HepG2 (cell line): ENCODE measurements around the gene CHCHD6. TPM values are rescaled to one million over a fixed set of nuclear protein-coding genes. Genes with fewer than 3 reads are reported as not detected.

ENCODE experiments used
- ASH2L ChIP-seq: fragments of 300-600, 200-600 bp; sonication (generic); IDR thresholded peaks from 2 replicates; pipeline ENCODE4 v1.7.0; 2017; ENCODE audit warnings: low read depth, mild to moderate bottlenecking, moderate library complexity, mixed read lengths, low read length; ENCODE audit not compliant: insufficient read length
- BORCS8-MEF2B ChIP-seq: sonication (generic); formaldehyde crosslinking; IDR thresholded peaks from 2 replicates; pipeline ENCODE4 v1.8.0; 2022; ENCODE audit warnings: mild to moderate bottlenecking, missing genetic modification reagents
- CHCHD3 ChIP-seq: sonication (generic); formaldehyde crosslinking; IDR thresholded peaks from 2 replicates; pipeline ENCODE4 v1.8.0; 2022; ENCODE audit warnings: mild to moderate bottlenecking, missing genetic modification reagents, moderate library complexity
- FOXC1 ChIP-seq: sonication (generic); formaldehyde crosslinking; IDR thresholded peaks from 2 replicates; pipeline ENCODE4 v1.8.0; 2022; ENCODE audit warnings: mild to moderate bottlenecking, missing genetic modification reagents, borderline replicate concordance
- HIVEP1 ChIP-seq: sonication (generic); formaldehyde crosslinking; IDR thresholded peaks from 2 replicates; pipeline ENCODE4 v1.4.0; 2020; ENCODE audit warnings: mild to moderate bottlenecking, missing genetic modification reagents
- KAT8 ChIP-seq: IDR thresholded peaks from 2 replicates; pipeline ENCODE4 v1.6.1; 2016; ENCODE audit warnings: missing genetic modification reagents, missing compliant biosample characterization
- NFYB ChIP-seq: sonication (generic); formaldehyde crosslinking; IDR thresholded peaks from 2 replicates; pipeline ENCODE4 v1.4.0; 2020; ENCODE audit warnings: missing genetic modification reagents
- RBM22 ChIP-seq: fragments of 200-400 bp; formaldehyde crosslinking; optimal IDR thresholded peaks from 2 replicates; pipeline ENCODE3; 2017; ENCODE audit warnings: mild to moderate bottlenecking, low read length, moderate library complexity
- SAP130 ChIP-seq: IDR thresholded peaks from 2 replicates; pipeline ENCODE4 v1.6.1; 2016; ENCODE audit warnings: low read depth
- SRSF9 ChIP-seq: fragments of 200-400 bp; formaldehyde crosslinking; IDR thresholded peaks from 2 replicates; pipeline ENCODE4 v1.6.1; 2018; ENCODE audit warnings: borderline replicate concordance, mild to moderate bottlenecking, low read depth, low read length; ENCODE audit not compliant: insufficient read depth, poor library complexity, severe bottlenecking
- TAF1 ChIP-seq: sonication (generic); formaldehyde crosslinking; IDR thresholded peaks from 2 replicates; pipeline ENCODE4 v1.4.0; 2020; ENCODE audit warnings: missing genetic modification reagents
- ZKSCAN5 ChIP-seq: sonication (generic); formaldehyde crosslinking; IDR thresholded peaks from 2 replicates; pipeline ENCODE4 v1.5.1; 2020; ENCODE audit warnings: mild to moderate bottlenecking, missing genetic modification reagents
- ZMYM2 ChIP-seq: sonication (generic); formaldehyde crosslinking; IDR thresholded peaks from 2 replicates; pipeline ENCODE4 v1.8.0; 2022; ENCODE audit warnings: mild to moderate bottlenecking, missing genetic modification reagents
- ZNF264 ChIP-seq: sonication (generic); formaldehyde crosslinking; IDR thresholded peaks from 2 replicates; pipeline ENCODE4 v1.4.0; 2020; ENCODE audit warnings: missing genetic modification reagents
- ZNF550 ChIP-seq: sonication (generic); formaldehyde crosslinking; IDR thresholded peaks from 2 replicates; pipeline ENCODE4 v1.4.0; 2020; ENCODE audit warnings: mild to moderate bottlenecking, missing genetic modification reagents, borderline replicate concordance
- ZNF607 ChIP-seq: sonication (generic); formaldehyde crosslinking; IDR thresholded peaks from 2 replicates; pipeline ENCODE4 v1.5.1; 2020; ENCODE audit warnings: missing genetic modification reagents, mild to moderate bottlenecking, borderline replicate concordance
- ZNF891 ChIP-seq: sonication (generic); formaldehyde crosslinking; IDR thresholded peaks from 2 replicates; pipeline ENCODE4 v1.5.0; 2020; ENCODE audit warnings: mild to moderate bottlenecking, missing genetic modification reagents
- polyA plus RNA-seq, 8 experiments: library from polyadenylated mRNA; depleted of rRNA in 3 of 8; stranded (reverse) in 7 of 8; unstranded in 1 of 8; fragments of >200 nt; fragmentation: Illumina TruSeq in 4 of 8; extraction: Trizol in 4 of 8; gene quantifications; 2 replicates each; pipeline versions ENCODE4 v1.2.1 to v1.2.3, GENCODE V29; 2011 to 2016; ENCODE audit warnings: low read depth in 4 of 8, missing spikeins in 1 of 8, mixed read lengths in 1 of 8; ENCODE audit not compliant: insufficient read depth in 1 of 8
- total RNA-seq, 5 experiments: library from RNA; depleted of rRNA; stranded (reverse); fragments of >200 nt; fragmentation: Illumina TruSeq; extraction: Trizol; gene quantifications; 2 replicates each; pipeline ENCODE4 v1.2.3, GENCODE V29; 2016; ENCODE audit warnings: low read depth in 1 of 5
- TF ChIP-seq, protein P1 (sequence below): sonication (generic); formaldehyde crosslinking; IDR thresholded peaks from 2 replicates; pipeline ENCODE4 v1.8.1; 2023; ENCODE audit warnings: mild to moderate bottlenecking, missing genetic modification reagents
- TF ChIP-seq, protein P2 (sequence below): sonication (generic); formaldehyde crosslinking; conservative IDR thresholded peaks from 2 replicates; pipeline ENCODE4 v1.8.1; 2023; ENCODE audit warnings: missing genetic modification reagents
- TF ChIP-seq, protein P3 (sequence below): sonication (generic); formaldehyde crosslinking; IDR thresholded peaks from 2 replicates; pipeline ENCODE4 v1.4.0; 2020; ENCODE audit warnings: mild to moderate bottlenecking, missing genetic modification reagents
- TF ChIP-seq, protein P4 (sequence below): sonication (generic); formaldehyde crosslinking; IDR thresholded peaks from 2 replicates; pipeline ENCODE4 v1.8.0; 2022; ENCODE audit warnings: missing genetic modification reagents, mild to moderate bottlenecking, borderline replicate concordance
- TF ChIP-seq, protein P5 (sequence below): sonication (generic); formaldehyde crosslinking; IDR thresholded peaks from 2 replicates; pipeline ENCODE4 v1.4.0; 2020; ENCODE audit warnings: missing genetic modification reagents, low read depth, mild to moderate bottlenecking, borderline replicate concordance

The CHCHD6 gene
- total and polyA plus RNA-seq, 2 of the 13 experiments (the other 11 are each of a cell fraction or from before 2014, with no cell fraction given): 20.3 to 20.8 TPM

DNA sequence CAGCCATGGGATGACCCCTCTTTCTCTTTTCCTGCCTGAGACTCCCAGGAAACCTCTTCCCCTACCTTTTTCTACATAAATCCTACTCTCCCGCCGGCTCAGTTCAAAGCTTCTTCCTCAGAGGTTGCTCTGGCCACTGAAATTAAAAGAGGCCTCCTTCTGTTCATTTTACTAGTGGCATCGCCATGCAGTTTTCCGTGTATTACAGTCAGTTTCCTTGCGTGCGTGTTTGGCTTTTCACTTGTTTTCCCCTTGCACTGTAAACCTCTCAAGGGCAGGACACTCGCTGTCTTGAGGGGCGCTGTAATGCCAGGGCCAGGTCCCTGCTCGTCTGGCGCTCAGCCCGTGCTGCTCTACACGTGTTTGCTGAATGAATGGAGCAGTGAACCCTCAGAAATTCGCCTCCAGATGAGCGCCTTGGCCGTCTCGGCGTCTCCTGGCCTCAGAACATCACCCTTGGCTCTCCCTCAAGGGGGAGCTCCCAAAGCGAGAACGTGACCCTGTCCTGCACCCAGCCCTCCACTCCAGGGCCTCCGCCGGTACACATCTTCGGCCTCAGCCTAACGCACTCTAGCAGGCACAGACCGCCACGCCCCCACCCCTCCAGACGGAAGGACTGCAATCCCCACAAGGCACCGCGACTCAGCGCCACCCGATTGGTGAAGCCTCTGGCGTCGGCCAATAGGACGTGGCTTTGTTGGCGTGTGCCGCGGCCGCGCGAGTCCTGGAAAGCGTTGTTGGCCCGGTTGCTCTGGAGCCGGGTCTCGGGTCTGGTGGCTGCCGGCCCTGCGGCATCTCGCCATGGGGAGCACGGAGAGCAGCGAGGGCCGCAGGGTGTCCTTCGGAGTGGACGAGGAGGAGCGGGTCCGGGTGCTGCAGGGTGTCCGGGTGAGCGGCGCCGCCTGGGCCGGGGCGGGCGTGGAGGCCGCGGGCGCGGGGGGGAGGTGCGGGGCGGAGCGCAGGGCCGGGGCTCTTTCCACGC is at the start of gene CHCHD6 (continued):
- TF ChIP-seq, protein P1, sequence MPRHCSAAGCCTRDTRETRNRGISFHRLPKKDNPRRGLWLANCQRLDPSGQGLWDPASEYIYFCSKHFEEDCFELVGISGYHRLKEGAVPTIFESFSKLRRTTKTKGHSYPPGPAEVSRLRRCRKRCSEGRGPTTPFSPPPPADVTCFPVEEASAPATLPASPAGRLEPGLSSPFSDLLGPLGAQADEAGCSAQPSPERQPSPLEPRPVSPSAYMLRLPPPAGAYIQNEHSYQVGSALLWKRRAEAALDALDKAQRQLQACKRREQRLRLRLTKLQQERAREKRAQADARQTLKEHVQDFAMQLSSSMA: 0 out of 2 replicates have a peak, but pooled peaks have one; percentile 29
- TF ChIP-seq SRSF9 (no peak), ASH2L (peak; percentile 63), ZNF550 (no peak), HIVEP1 (CRISPR knock-in tag) (peak; percentile 18; the same call in 1 of the 2 replicates), SAP130 (CRISPR knock-in tag) (peak; percentile 95), ZMYM2 (CRISPR knock-in tag) (no peak), ZNF264 (CRISPR knock-in tag) (no peak), ZNF891 (CRISPR knock-in tag) (peak; percentile 44; the same call in 1 of the 2 replicates), CHCHD3 (CRISPR knock-in tag) (peak; percentile 51), FOXC1 (peak; percentile 57), BORCS8-MEF2B (CRISPR knock-in tag) (peak; percentile 45; the same call in 1 of the 2 replicates), NFYB (CRISPR knock-in tag) (peak; percentile 100), TAF1 (CRISPR knock-in tag) (peak; percentile 35), RBM22 (no peak), KAT8 (peak; percentile 56; the same call in 1 of the 2 replicates), ZKSCAN5 (CRISPR knock-in tag) (no peak), ZNF607 (CRISPR knock-in tag) (peak; percentile 40; the same call in 1 of the 2 replicates)
- TF ChIP-seq, protein P2, sequence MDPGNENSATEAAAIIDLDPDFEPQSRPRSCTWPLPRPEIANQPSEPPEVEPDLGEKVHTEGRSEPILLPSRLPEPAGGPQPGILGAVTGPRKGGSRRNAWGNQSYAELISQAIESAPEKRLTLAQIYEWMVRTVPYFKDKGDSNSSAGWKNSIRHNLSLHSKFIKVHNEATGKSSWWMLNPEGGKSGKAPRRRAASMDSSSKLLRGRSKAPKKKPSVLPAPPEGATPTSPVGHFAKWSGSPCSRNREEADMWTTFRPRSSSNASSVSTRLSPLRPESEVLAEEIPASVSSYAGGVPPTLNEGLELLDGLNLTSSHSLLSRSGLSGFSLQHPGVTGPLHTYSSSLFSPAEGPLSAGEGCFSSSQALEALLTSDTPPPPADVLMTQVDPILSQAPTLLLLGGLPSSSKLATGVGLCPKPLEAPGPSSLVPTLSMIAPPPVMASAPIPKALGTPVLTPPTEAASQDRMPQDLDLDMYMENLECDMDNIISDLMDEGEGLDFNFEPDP: no peak
- TF ChIP-seq, protein P3, sequence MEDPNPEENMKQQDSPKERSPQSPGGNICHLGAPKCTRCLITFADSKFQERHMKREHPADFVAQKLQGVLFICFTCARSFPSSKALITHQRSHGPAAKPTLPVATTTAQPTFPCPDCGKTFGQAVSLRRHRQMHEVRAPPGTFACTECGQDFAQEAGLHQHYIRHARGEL (CRISPR knock-in tag): no peak
- TF ChIP-seq, protein P4, sequence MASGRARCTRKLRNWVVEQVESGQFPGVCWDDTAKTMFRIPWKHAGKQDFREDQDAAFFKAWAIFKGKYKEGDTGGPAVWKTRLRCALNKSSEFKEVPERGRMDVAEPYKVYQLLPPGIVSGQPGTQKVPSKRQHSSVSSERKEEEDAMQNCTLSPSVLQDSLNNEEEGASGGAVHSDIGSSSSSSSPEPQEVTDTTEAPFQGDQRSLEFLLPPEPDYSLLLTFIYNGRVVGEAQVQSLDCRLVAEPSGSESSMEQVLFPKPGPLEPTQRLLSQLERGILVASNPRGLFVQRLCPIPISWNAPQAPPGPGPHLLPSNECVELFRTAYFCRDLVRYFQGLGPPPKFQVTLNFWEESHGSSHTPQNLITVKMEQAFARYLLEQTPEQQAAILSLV (CRISPR knock-in tag): no peak
- TF ChIP-seq, protein P5, sequence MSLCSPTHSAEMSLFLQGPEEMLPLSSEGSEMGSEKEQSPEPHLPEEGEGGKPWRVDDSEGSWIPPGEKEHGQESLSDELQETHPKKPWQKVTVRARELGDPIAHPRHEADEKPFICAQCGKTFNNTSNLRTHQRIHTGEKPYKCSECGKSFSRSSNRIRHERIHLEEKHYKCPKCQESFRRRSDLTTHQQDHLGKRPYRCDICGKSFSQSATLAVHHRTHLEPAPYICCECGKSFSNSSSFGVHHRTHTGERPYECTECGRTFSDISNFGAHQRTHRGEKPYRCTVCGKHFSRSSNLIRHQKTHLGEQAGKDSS (CRISPR knock-in tag): no peak
